Glutamatergic neuron (in vitro differentiated cells): ENCODE results near the gene TMEM54. TPM values are rescaled to one million over a fixed set of nuclear protein-coding genes. Genes with fewer than 3 reads are reported as not detected.

Source experiments
- DNase-seq: peaks from one replicate; pipeline ENCODE4 v3.0.0; 2022
- H3K27ac Mint-ChIP-seq: one replicate; pipeline ENCODE4 v1.8.0; 2020; ENCODE audit warnings: mild to moderate bottlenecking, mixed read lengths, inconsistent platforms; ENCODE audit not compliant: unreplicated experiment
- H3K27me3 Mint-ChIP-seq: one replicate; pipeline ENCODE4 v1.8.0; 2020; ENCODE audit warnings: mild to moderate bottlenecking, moderate library complexity, mixed read lengths, inconsistent platforms; ENCODE audit not compliant: unreplicated experiment
- H3K36me3 Mint-ChIP-seq: one replicate; pipeline ENCODE4 v1.8.0; 2020; ENCODE audit warnings: mild to moderate bottlenecking, mixed read lengths, inconsistent platforms; ENCODE audit not compliant: unreplicated experiment
- H3K4me1 Mint-ChIP-seq: one replicate; pipeline ENCODE4 v1.8.0; 2020; ENCODE audit warnings: mild to moderate bottlenecking, low read depth, mixed read lengths, inconsistent platforms; ENCODE audit not compliant: unreplicated experiment
- H3K4me3 Mint-ChIP-seq: one replicate; pipeline ENCODE4 v1.8.0; 2020; ENCODE audit warnings: mild to moderate bottlenecking, mixed read lengths, inconsistent platforms; ENCODE audit not compliant: unreplicated experiment
- H3K9me3 Mint-ChIP-seq: one replicate; pipeline ENCODE4 v1.8.0; 2020; ENCODE audit warnings: mild to moderate bottlenecking, moderate library complexity, mixed read lengths, inconsistent platforms; ENCODE audit not compliant: unreplicated experiment
- total RNA-seq: library from RNA; stranded (reverse); fragmentation: NEBNext Ultra II Directional; extraction: Animal tissue kit (Norgen Biotek cat#: 25700); gene quantifications from one replicate; pipeline ENCODE4 v1.2.1, GENCODE V29; 2021; ENCODE audit not compliant: unreplicated experiment
- TF ChIP-seq, protein P1 (sequence below): fragments of 200-600 bp; sonication (generic); IDR thresholded peaks from one replicate; pipeline ENCODE4 v1.5.0; 2021; ENCODE audit not compliant: partially characterized antibody, unreplicated experiment

The TMEM54 gene
- total RNA-seq, 1 donor from 2014 or later, result 9.9 TPM

DNA sequence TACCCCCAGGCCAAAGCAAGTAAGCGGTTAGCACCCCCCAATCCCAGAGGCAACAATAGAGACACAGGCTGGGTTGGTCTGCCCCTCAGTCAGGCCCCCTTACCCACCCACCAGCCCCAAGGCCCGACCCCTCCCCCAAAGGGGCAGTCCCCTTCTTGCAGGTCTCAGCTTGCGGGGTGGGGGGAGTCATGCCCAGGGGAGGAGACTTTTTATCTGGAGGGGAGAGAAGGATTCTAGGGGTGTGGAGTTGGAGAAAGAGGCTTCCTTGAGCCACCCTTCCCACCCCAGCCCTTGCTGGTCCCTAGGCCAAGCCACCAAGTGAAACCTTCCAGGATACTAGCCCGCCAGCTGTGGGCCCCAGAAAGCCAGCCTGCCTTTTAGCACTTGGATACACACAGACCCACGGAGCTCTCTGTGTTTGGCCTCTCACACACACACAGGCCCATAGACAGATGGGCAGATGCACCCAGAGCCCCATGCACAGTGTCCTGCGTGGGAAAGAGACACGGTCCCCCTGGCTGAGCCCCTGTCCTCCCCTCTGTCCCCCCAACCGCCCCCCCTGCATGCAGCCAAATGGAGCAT, 7.1 kb downstream of the TMEM54 start:
- peaks cover 14% of the 10 kb centered on the region for H3K9me3 Mint-ChIP-seq
- no peak for DNase-seq
- TF ChIP-seq, protein P1, sequence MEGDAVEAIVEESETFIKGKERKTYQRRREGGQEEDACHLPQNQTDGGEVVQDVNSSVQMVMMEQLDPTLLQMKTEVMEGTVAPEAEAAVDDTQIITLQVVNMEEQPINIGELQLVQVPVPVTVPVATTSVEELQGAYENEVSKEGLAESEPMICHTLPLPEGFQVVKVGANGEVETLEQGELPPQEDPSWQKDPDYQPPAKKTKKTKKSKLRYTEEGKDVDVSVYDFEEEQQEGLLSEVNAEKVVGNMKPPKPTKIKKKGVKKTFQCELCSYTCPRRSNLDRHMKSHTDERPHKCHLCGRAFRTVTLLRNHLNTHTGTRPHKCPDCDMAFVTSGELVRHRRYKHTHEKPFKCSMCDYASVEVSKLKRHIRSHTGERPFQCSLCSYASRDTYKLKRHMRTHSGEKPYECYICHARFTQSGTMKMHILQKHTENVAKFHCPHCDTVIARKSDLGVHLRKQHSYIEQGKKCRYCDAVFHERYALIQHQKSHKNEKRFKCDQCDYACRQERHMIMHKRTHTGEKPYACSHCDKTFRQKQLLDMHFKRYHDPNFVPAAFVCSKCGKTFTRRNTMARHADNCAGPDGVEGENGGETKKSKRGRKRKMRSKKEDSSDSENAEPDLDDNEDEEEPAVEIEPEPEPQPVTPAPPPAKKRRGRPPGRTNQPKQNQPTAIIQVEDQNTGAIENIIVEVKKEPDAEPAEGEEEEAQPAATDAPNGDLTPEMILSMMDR, result no peak
- H3K36me3 Mint-ChIP-seq, result peaks cover 7% of the 10 kb centered on the region
- H3K27me3 Mint-ChIP-seq, result peaks cover 13% of the 10 kb centered on the region
- no peak overlapping the region for H3K27ac Mint-ChIP-seq
- H3K4me1 Mint-ChIP-seq, result peaks cover 22% of the 10 kb centered on the region
- peak overlapping the region; percentile 81 for H3K4me3 Mint-ChIP-seq

DNA sequence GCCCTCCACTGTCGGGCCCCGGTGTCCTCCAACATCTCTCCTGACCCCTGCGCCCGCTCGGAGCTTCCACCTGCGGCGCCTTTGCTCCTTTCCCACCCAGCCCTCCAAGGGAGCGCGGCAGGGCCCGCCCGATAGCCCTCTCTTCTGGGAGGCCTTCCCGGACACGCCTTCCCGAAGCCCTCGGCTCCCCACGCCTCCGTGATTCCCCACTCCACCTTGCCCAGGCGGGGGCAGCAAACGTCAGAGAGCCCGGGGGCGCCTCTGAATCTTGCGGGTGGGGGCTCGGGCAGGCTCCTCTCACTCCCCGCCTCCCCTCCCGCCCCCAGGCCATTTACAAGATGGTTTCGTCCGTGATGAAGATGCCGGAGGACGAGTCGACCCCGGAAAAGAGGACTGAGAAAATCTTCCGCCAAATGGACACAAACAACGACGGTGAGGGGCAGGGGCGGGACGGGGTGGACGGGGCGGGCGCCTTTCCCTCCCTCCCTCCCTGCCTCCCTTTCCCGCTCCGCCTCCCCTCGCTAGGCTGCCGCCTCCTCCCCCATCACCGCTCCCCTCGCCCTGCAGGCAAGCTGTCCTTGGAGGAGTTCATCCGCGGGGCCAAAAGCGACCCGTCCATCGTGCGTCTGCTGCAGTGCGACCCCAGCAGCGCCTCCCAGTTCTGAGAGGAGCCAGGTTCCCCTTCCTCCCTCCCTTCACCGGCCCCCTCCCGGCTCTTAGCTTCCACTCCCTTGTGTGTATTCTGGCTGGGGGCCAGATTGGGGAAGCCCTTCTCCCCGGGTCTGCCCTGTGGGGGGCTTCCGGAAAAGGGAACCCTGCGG, 7.8 kb downstream of the TMEM54 start:
- peaks cover 7% of the 10 kb centered on the region for H3K36me3 Mint-ChIP-seq
- H3K27ac Mint-ChIP-seq, result no peak overlapping the region
- H3K4me1 Mint-ChIP-seq, result peaks cover 24% of the 10 kb centered on the region
- peak; percentile 74 for DNase-seq
- TF ChIP-seq, protein P1, result peak; percentile 72
- H3K9me3 Mint-ChIP-seq, result peaks cover 14% of the 10 kb centered on the region
- H3K27me3 Mint-ChIP-seq, result peaks cover 13% of the 10 kb centered on the region
- H3K4me3 Mint-ChIP-seq, result peak overlapping the region; percentile 81

DNA sequence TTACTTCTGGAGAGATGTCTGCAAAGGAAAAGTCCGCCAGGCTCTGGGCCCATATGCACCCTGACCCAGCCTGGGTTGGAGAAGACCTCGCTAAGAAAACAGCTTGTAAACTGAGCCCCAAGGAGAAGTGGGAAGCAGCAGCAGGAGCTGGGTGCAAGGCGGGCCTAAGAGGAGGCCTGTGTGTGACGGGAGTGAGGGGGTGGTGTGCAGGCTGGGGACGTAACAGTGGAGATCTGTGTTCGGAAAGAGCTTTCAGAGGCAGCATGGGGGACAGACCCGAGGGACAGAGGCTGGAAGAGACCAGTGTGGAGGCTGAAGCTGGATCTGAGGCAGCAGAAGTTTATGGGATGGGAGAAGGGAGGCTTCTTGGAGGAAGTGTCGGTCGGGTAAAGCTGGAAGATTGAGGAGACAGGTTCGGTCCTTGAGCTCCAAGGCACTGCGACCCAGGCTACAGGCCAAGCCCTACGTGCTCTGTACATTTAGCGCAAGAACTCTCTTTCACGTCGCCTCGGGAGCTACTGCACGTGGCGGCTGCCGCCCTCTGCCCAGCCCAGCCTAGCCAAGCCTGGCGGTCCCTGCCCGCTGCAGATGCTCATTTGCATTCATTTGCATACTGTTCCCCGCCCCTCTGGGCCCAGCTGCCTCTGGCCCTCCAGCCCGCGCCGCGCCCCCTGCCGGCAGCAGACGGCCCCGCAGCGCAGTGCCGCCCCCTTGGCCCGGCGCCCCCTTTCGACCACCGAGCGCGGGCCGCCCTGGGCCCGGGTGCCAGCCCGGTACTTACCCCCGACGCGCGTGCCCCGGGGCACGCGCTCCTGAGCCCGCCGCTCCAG, 8.6 kb downstream of the TMEM54 start:
- Mint-ChIP-seq H3K27me3 (peaks cover 13% of the 10 kb centered on the region), H3K4me3 (peak overlapping the region; percentile 76), H3K9me3 (peaks cover 15% of the 10 kb centered on the region), H3K27ac (peak overlapping the region; percentile 67), H3K36me3 (peaks cover 7% of the 10 kb centered on the region), H3K4me1 (peaks cover 28% of the 10 kb centered on the region)
- TF ChIP-seq, protein P1, result peak; percentile 97
- peak; percentile 91 for DNase-seq

DNA sequence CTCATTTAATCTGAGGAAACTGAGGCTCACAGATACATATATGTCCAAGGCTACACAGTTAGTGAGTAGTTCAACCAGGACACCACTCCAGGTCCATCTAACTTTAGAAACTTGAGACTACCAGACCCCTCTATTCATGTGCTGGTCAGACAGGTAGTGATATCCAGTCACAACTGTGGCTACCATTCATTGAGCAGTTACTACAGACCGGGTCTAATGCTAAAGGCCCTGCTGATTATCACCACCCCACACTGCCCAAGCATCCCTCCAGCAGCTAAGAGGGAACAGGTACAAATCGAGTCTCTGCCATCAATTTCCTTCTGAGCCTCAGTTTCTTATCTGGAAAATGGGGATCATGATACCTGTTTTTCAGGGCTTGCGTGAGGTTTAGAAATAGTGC, 9.6 kb downstream of the TMEM54 start:
- H3K4me3 Mint-ChIP-seq, result peak overlapping the region; percentile 76

More for the DNA sequence above, 9.6 kb downstream of the TMEM54 start:
- peaks cover 13% of the 10 kb centered on the region for H3K27me3 Mint-ChIP-seq
- DNase-seq, result no peak
- H3K27ac Mint-ChIP-seq, result peak overlapping the region; percentile 67
- H3K4me1 Mint-ChIP-seq, result peaks cover 34% of the 10 kb centered on the region
- peaks cover 7% of the 10 kb centered on the region for H3K36me3 Mint-ChIP-seq
- H3K9me3 Mint-ChIP-seq, result peaks cover 17% of the 10 kb centered on the region
- TF ChIP-seq, protein P1, result no peak
